H1 (cell line): Measurements from ENCODE around the gene RABL6. TPM values are rescaled to one million over a fixed set of nuclear protein-coding genes. Genes with fewer than 3 reads are reported as not detected.

Source experiments
- CTCF ChIA-PET: fragments of 300-600 bp; sonication (Branson Sonifier 250); formaldehyde crosslinking; loops from one replicate; lab custom pipeline; 2021; ENCODE audit not compliant: partially characterized antibody; lab: Charles Lee
- POLR2A ChIA-PET: fragments of 300-600 bp; sonication (Branson Sonifier 250); formaldehyde crosslinking; loops from one replicate; lab custom pipeline; 2021; ENCODE audit warnings: inconsistent platforms; ENCODE audit not compliant: partially characterized antibody; lab: Charles Lee
- DNase-seq, 2 experiments: peaks; one replicate each; pipeline versions ENCODE4 v3.0.0 to v3.0.0-alpha.2; 2010 to 2022; ENCODE audit warnings: low spot score in 2 of 2, low read depth in 1 of 2, mixed read lengths in 1 of 2
- FAIRE-seq: peaks from 2 replicates; lab custom pipeline; 2011; peaks lifted over from hg19 to GRCh38; lab: Jason Lieb, UNC
- H2AFZ ChIP-seq: 2 replicates; pipeline ENCODE4 v1.8.1; 2012; ENCODE audit warnings: low read length, inconsistent platforms
- H2AK5ac ChIP-seq: 2 replicates; pipeline ENCODE4 v1.6.1; 2013; ENCODE audit warnings: low read depth, low read length
- H2BK120ac ChIP-seq: replicated peaks from 2 replicates; pipeline ENCODE3; 2013; ENCODE audit warnings: low read depth, low read length, inconsistent platforms
- H2BK12ac ChIP-seq: 2 replicates; pipeline ENCODE4 v1.6.1; 2013; ENCODE audit warnings: low read depth, low read length
- H2BK15ac ChIP-seq: 2 replicates; pipeline ENCODE4 v1.6.1; 2013; ENCODE audit warnings: low read length
- H2BK20ac ChIP-seq: 2 replicates; pipeline ENCODE4 v1.6.1; 2013; ENCODE audit warnings: low read length
- H2BK5ac ChIP-seq: 2 replicates; pipeline ENCODE4 v1.6.1; 2013; ENCODE audit warnings: low read depth, low read length
- H3K14ac ChIP-seq: 2 replicates; pipeline ENCODE4 v1.6.1; 2013; ENCODE audit warnings: inconsistent platforms; ENCODE audit not compliant: insufficient read length
- H3K18ac ChIP-seq: 2 replicates; pipeline ENCODE4 v1.6.1; 2013; ENCODE audit warnings: low read length; ENCODE audit errors: extremely low read depth
- H3K23ac ChIP-seq: 2 replicates; pipeline ENCODE4 v1.6.1; 2013; ENCODE audit warnings: inconsistent platforms; ENCODE audit not compliant: insufficient read length
- H3K23me2 ChIP-seq: 2 replicates; pipeline ENCODE4 v1.6.1; 2013; ENCODE audit warnings: low read depth, low read length
- H3K27ac ChIP-seq: 2 replicates; pipeline ENCODE4 v1.6.1; 2011; ENCODE audit warnings: low read depth, low read length, inconsistent platforms
- H3K27me3 ChIP-seq, 4 experiments: replicated peaks in 1 of 4; 1 replicate in 1 of 4; 2 replicates in 3 of 4; pipeline versions ENCODE4 v1.6.1 to v1.8.1; 2011 to 2013; ENCODE audit warnings: low read length in 3 of 4, mild to moderate bottlenecking in 3 of 4, inconsistent platforms in 2 of 4, mixed read lengths in 2 of 4, moderate library complexity in 1 of 4; ENCODE audit not compliant: control insufficient read depth in 3 of 4, insufficient read depth in 3 of 4; ENCODE audit errors: extremely low read depth in 1 of 4
- H3K36me3 ChIP-seq, 4 experiments: 2 replicates each; pipeline versions ENCODE4 v1.6.1 to v1.8.1; 2011 to 2013; ENCODE audit warnings: mild to moderate bottlenecking in 4 of 4, low read length in 3 of 4, moderate library complexity in 2 of 4, control low read depth in 1 of 4, inconsistent platforms in 1 of 4; ENCODE audit not compliant: insufficient read depth in 4 of 4, control insufficient read depth in 2 of 4
- H3K4ac ChIP-seq: replicated peaks from 2 replicates; pipeline ENCODE3; 2013; ENCODE audit warnings: low read length, low read depth, mixed read lengths, inconsistent platforms; ENCODE audit not compliant: insufficient read length
- H3K4me1 ChIP-seq, 4 experiments: replicated peaks in 1 of 4; 1 replicate in 1 of 4; 2 replicates in 3 of 4; pipeline versions ENCODE4 v1.6.1 to v1.8.1; 2011 to 2013; ENCODE audit warnings: low read length in 3 of 4, inconsistent platforms in 2 of 4, mixed read lengths in 1 of 4; ENCODE audit not compliant: insufficient read depth in 4 of 4, control insufficient read depth in 3 of 4
- H3K4me2 ChIP-seq, 2 experiments: 2 replicates each; pipeline versions ENCODE4 v1.6.1 to v1.8.1; 2011 to 2013; ENCODE audit warnings: low read depth in 2 of 2, low read length in 2 of 2, control low read depth in 1 of 2, inconsistent platforms in 1 of 2, mild to moderate bottlenecking in 1 of 2; ENCODE audit not compliant: insufficient read depth in 1 of 2
- H3K4me3 ChIP-seq, 4 experiments: fragments of 200-600, 300-600 bp in 1 of 4; sonication (generic), shearing (Covaris generic), sonication (Bioruptor Twin) in 1 of 4; 2 replicates each; pipeline versions ENCODE4 v1.5.1 to v1.8.1; 2011 to 2016; ENCODE audit warnings: low read length in 4 of 4, low read depth in 3 of 4, control low read depth in 2 of 4, inconsistent platforms in 2 of 4, mild to moderate bottlenecking in 2 of 4, mixed read lengths in 1 of 4, moderate library complexity in 1 of 4; ENCODE audit not compliant: insufficient read depth in 2 of 4; ENCODE audit errors: extremely low read depth in 1 of 4
- H3K56ac ChIP-seq: replicated peaks from 2 replicates; pipeline ENCODE3; 2013; ENCODE audit warnings: low read depth, mild to moderate bottlenecking, mixed read lengths, low read length, inconsistent platforms; ENCODE audit not compliant: insufficient read length
- H3K79me1 ChIP-seq: 2 replicates; pipeline ENCODE4 v1.6.1; 2013; ENCODE audit warnings: low read depth, low read length, control low read depth
- H3K79me2 ChIP-seq, 2 experiments: 2 replicates each; pipeline versions ENCODE4 v1.6.1 to v1.8.1; 2012 to 2013; ENCODE audit warnings: low read length in 2 of 2, mild to moderate bottlenecking in 2 of 2, inconsistent platforms in 1 of 2; ENCODE audit not compliant: insufficient read depth in 2 of 2, control insufficient read depth in 1 of 2
- H3K9ac ChIP-seq, 4 experiments: replicated peaks in 1 of 4; 1 replicate in 1 of 4; 2 replicates in 3 of 4; pipeline versions ENCODE4 v1.6.1 to v1.8.1; 2011 to 2013; ENCODE audit warnings: low read depth in 3 of 4, low read length in 3 of 4, control low read depth in 2 of 4, mild to moderate bottlenecking in 2 of 4, moderate library complexity in 2 of 4, inconsistent platforms in 1 of 4; ENCODE audit errors: extremely low read depth in 1 of 4
- H3K9me3 ChIP-seq, 2 experiments: 2 replicates each; pipeline versions ENCODE4 v1.6.1 to v1.8.1; 2012 to 2013; ENCODE audit warnings: mild to moderate bottlenecking in 2 of 2, moderate library complexity in 2 of 2, control low read depth in 1 of 2, inconsistent platforms in 1 of 2, low read depth in 1 of 2, low read length in 1 of 2, mixed read lengths in 1 of 2; ENCODE audit not compliant: insufficient read depth in 2 of 2
- H4K20me1 ChIP-seq, 2 experiments: replicated peaks in 1 of 2; 2 replicates each; pipeline versions ENCODE3 to v1.8.1; 2011 to 2013; ENCODE audit warnings: inconsistent platforms in 2 of 2, low read length in 2 of 2, mild to moderate bottlenecking in 1 of 2; ENCODE audit not compliant: insufficient read depth in 2 of 2, control insufficient read depth in 1 of 2
- H4K5ac ChIP-seq: 2 replicates; pipeline ENCODE4 v1.6.1; 2013; ENCODE audit warnings: low read length, low read depth, mixed read lengths, inconsistent platforms; ENCODE audit not compliant: insufficient read length
- H4K8ac ChIP-seq: 2 replicates; pipeline ENCODE4 v1.8.0; 2013; ENCODE audit warnings: mild to moderate bottlenecking, moderate library complexity, low read length, inconsistent platforms; ENCODE audit not compliant: insufficient read depth; ENCODE audit errors: extremely low read depth
- H4K91ac ChIP-seq: replicated peaks from 2 replicates; pipeline ENCODE3; 2013; ENCODE audit warnings: low read length, mixed read lengths, inconsistent platforms; ENCODE audit not compliant: insufficient read length
- BACH1 ChIP-seq: IDR thresholded peaks from 2 replicates; pipeline ENCODE4 v1.6.1; 2012; ENCODE audit warnings: low read length, improper control_type of control experiment
- CBX5 ChIP-seq: fragments of 300-800, 300-1000 bp; sonication (generic); IDR thresholded peaks from 2 replicates; pipeline ENCODE4 v1.7.1; 2016; ENCODE audit warnings: antibody characterized with exemption, low read length, low read depth
- CBX8 ChIP-seq: fragments of 300-800, 300-1000 bp; sonication (generic); IDR thresholded peaks from 2 replicates; pipeline ENCODE4 v1.7.1; 2016; ENCODE audit warnings: low read depth, low read length, borderline replicate concordance
- EGR1 ChIP-seq: IDR thresholded peaks from 2 replicates; pipeline ENCODE4 v1.6.1; 2011; ENCODE audit warnings: low read depth, low read length, borderline replicate concordance
- HDAC2 ChIP-seq, 2 experiments: fragments of 300-600 bp in 1 of 2; sonication (generic) in 1 of 2; IDR thresholded peaks; 2 replicates each; pipeline ENCODE4 v1.6.1; 2011 to 2012; ENCODE audit warnings: low read depth in 2 of 2, low read length in 2 of 2, mild to moderate bottlenecking in 2 of 2, moderate library complexity in 2 of 2, borderline replicate concordance in 1 of 2, inconsistent platforms in 1 of 2
- MAFK ChIP-seq: IDR thresholded peaks from 2 replicates; pipeline ENCODE4 v1.6.1; 2012; ENCODE audit warnings: low read depth, mild to moderate bottlenecking, improper control_type of control experiment, low read length
- POLR2AphosphoS5 ChIP-seq: IDR thresholded peaks from 2 replicates; pipeline ENCODE4 v1.6.1; 2011; ENCODE audit warnings: low read depth, low read length
- RAD21 ChIP-seq, 2 experiments: IDR thresholded peaks in 1 of 2; conservative IDR thresholded peaks in 1 of 2; 2 replicates each; pipeline ENCODE4 v1.6.1; 2011; ENCODE audit warnings: low read depth in 2 of 2, low read length in 2 of 2, improper control_type of control experiment in 1 of 2, inconsistent platforms in 1 of 2, mild to moderate bottlenecking in 1 of 2, moderate library complexity in 1 of 2
- RBBP5 ChIP-seq: IDR thresholded peaks from 2 replicates; pipeline ENCODE4 v1.7.1; 2012; ENCODE audit warnings: low read depth, mild to moderate bottlenecking, inconsistent platforms, low read length, moderate library complexity, borderline replicate concordance
- SP4 ChIP-seq: IDR thresholded peaks from 2 replicates; pipeline ENCODE4 v1.6.1; 2012; ENCODE audit warnings: low read length, inconsistent platforms
- WGBS, 2 experiments: shearing (Covaris generic) in 1 of 2; methylation state at CpG; one replicate each; pipeline versions ENCODE4 v1.1.6 to v1.1.7; 2013 to 2015; ENCODE audit warnings: low lambda C conversion rate in 2 of 2, mixed read lengths in 2 of 2, inconsistent platforms in 1 of 2, low coverage in 1 of 2, missing lambda C conversion rate in 1 of 2; ENCODE audit not compliant: insufficient replicate concordance in 2 of 2, insufficient coverage in 1 of 2, insufficient read length in 1 of 2; ENCODE audit errors: extremely low coverage in 1 of 2, missing lambda C conversion rate in 1 of 2; 5-methylcytosine and 5-hydroxymethylcytosine counted together
- polyA plus RNA-seq, 7 experiments: library from polyadenylated mRNA; depleted of rRNA in 3 of 7; stranded (reverse) in 5 of 7; unstranded in 2 of 7; fragments of >200 nt in 5 of 7; fragments of 200-250 nt in 2 of 7; gene quantifications; 1 replicate in 5 of 7; 2 replicates in 1 of 7; 4 replicates in 1 of 7; pipeline versions ENCODE4 v1.2.1 to v1.2.3, GENCODE V29; 2011 to 2013; ENCODE audit warnings: missing spikeins in 2 of 7, mixed read lengths in 2 of 7
- total RNA-seq: library from RNA; stranded (reverse); fragmentation: NEBNext Ultra II Directional; extraction: Animal tissue kit (Norgen Biotek cat#: 25700); gene quantifications from 2 replicates; pipeline ENCODE4 v1.2.1, GENCODE V29; 2021

Gene RABL6
- total and polyA plus RNA-seq, 2 of the 8 experiments (the other 6 are each of a cell fraction or from before 2014, with no cell fraction given), result 70.1 to 130 TPM

GRCh38 chr9:136858452-136858843 is 50.7 kb downstream of the RABL6 start:
- Histone ChIP-seq H4K5ac (no peak overlapping the region), H2BK12ac (no peak overlapping the region), H2BK20ac (no peak overlapping the region), H3K27ac (no peak overlapping the region), H3K56ac (no peak overlapping the region), H3K4me1 (no peaks in the 10 kb centered on the region; a peak in 1 of 7 replicates), H3K23me2 (no peaks in the 10 kb centered on the region), H3K4ac (no peak overlapping the region), H3K79me1 (no peaks in the 10 kb centered on the region), H3K23ac (no peak overlapping the region), H3K79me2 (no peaks in the 10 kb centered on the region), H3K18ac (no peak overlapping the region), H4K91ac (no peak overlapping the region), H3K14ac (no peak overlapping the region), H3K36me3 (peaks cover 10 to 25% (median 21%) of the 10 kb centered on the region in 4 experiments), H3K27me3 (no peaks in the 10 kb centered on the region), H2AFZ (no peak overlapping the region), H2AK5ac (no peak overlapping the region), H4K20me1 (peaks cover 0 to 29% of the 10 kb centered on the region in 2 experiments), H2BK5ac (no peak overlapping the region), H2BK15ac (no peak overlapping the region), H2BK120ac (no peak overlapping the region), H3K4me2 (no peak overlapping the region), H3K4me3 (no peak overlapping the region), H3K9ac (no peak overlapping the region), H3K9me3 (no peaks in the 10 kb centered on the region), H4K8ac (peak overlapping the region; percentile 80; the same call in 1 of the 2 replicates)
- no peak for FAIRE-seq
- WGBS, 2 experiments, result 95% methylated on average over 12 of the region's 15 CpGs; no CpG with 5 or more reads in 1 of the 2 experiments
- ChIA-PET CTCF (no interaction called here), POLR2A (interaction anchor here (1.0 to 16.2 kb wide), 5 partner anchors 9 to 194 kb away, joined by 3 to 248 read pairs (median 3); partner anchors contain the start of gene AJM1)
- DNase-seq, result peak in 1 of 2 experiments; percentile 49
- TF ChIP-seq EGR1 (no peak), BACH1 (no peak), RBBP5 (no peak), CBX5 (no peak), HDAC2 (IDR thresholded peaks at IDR 0.05; ENCODE audit: borderline replicate concordance in 1 of 2, low read depth in 2 of 2, low read length in 2 of 2) (no peak), SP4 (no peak), POLR2AphosphoS5 (no peak), CBX8 (no peak), RAD21 (IDR thresholded peaks at IDR 0.05 in 1 of 2, conservative IDR thresholded peaks at IDR 0.05 in 1 of 2; ENCODE audit: low read depth in 2 of 2, low read length in 2 of 2) (no peak), MAFK (no peak)
